Measurements from ENCODE around the gene STK17A. TPM values are rescaled to one million over a fixed set of nuclear protein-coding genes. Genes with fewer than 3 reads are reported as not detected.

STK17A gene
- total and polyA plus RNA-seq, 4 donors = 11.7 to 34.7 (median 22.0) TPM

DNA sequence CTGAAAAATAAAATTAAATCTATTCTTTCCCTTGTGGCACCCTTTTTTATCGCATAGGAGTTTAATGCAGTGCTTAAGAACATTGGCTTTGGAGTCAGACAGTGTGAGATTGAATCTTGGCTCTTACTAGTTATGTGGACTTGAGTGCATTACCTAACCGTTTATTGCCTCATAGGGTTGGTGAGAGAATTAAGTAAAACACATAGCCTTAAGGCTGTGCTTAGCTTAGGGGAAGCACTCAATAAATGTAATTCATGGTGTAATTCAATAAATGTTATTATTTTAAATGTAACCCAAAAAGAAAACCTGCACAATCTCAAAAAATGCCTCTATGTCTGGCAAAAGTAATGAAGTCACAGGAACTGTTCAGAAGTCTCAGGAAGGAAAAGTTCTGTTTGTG, 2.7 kb downstream of the STK17A start:
- Histone ChIP-seq H3K9ac (ENCODE audit: insufficient read depth in 1 of 2, low read length in 2 of 2) (no peak overlapping the region), H3K27ac (ENCODE audit: low read depth in 1 of 2, low read length in 1 of 2) (no peak overlapping the region), H3K36me3 (ENCODE audit: control insufficient read depth in 4 of 4, insufficient read depth in 4 of 4, low read length in 4 of 4) (peaks cover 0 to 5% (median 0%) of the 10 kb centered on the region in 4 donors), H3K4me1 (ENCODE audit: control insufficient read depth in 5 of 5, insufficient read depth in 5 of 5, low read length in 5 of 5) (peaks cover 0 to 9% (median 7%) of the 10 kb centered on the region in 5 donors), H3K27me3 (ENCODE audit: control insufficient read depth in 3 of 3, insufficient read depth in 3 of 3, low read length in 2 of 3) (no peaks in the 10 kb centered on the region), H3K4me3 (no peak overlapping the region), H3K9me3 (ENCODE audit: control insufficient read depth in 4 of 4, insufficient read depth in 3 of 4, low read length in 3 of 4) (no peaks in the 10 kb centered on the region)
- ATAC-seq (ENCODE audit: insufficient read depth, low FRiP score) = no peak
- peak in 2 of 3 donors; percentile 38 to 62 for DNase-seq
- TF ChIP-seq, protein P1, sequence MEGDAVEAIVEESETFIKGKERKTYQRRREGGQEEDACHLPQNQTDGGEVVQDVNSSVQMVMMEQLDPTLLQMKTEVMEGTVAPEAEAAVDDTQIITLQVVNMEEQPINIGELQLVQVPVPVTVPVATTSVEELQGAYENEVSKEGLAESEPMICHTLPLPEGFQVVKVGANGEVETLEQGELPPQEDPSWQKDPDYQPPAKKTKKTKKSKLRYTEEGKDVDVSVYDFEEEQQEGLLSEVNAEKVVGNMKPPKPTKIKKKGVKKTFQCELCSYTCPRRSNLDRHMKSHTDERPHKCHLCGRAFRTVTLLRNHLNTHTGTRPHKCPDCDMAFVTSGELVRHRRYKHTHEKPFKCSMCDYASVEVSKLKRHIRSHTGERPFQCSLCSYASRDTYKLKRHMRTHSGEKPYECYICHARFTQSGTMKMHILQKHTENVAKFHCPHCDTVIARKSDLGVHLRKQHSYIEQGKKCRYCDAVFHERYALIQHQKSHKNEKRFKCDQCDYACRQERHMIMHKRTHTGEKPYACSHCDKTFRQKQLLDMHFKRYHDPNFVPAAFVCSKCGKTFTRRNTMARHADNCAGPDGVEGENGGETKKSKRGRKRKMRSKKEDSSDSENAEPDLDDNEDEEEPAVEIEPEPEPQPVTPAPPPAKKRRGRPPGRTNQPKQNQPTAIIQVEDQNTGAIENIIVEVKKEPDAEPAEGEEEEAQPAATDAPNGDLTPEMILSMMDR (IDR thresholded peaks at IDR 0.05; ENCODE audit: control extremely low read depth, extremely low read depth) = no peak
- WGBS, 2 donors = 29 to 37% methylated on average over 2 of the region's 2 CpGs

DNA sequence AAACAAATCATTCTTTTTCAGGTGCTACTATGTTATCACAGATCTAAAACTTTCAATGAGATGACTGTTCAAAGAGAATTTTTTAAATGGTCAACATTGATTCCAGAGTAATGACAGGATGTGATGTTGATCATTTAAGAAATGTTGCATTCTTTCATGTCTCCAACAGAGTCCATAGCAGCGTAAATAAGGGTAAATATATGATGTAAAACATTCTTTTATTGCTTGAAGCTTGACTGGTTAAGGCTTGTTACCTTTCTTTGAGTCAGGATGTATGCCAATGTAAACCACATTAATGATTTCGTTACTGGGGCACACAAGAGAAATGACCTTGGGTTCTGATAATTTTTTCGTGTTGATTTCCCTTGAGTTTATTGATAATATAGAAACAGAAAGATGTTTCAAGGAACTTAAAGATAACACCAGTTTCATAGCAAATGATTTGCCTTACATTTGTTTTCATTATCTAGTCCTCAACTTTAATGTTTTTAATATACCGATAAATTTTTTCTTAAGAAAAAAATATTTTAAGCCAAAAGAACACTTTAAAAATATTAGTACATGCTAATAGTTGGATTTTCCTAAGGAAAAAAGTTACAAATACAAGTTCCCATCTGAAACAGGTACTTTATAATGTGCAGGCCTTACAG, 3.5 kb downstream of the STK17A start:
- Histone ChIP-seq H3K4me3 (no peak overlapping the region), H3K4me1 (ENCODE audit: control insufficient read depth in 5 of 5, insufficient read depth in 5 of 5, low read length in 5 of 5) (peaks cover 0 to 10% (median 7%) of the 10 kb centered on the region in 5 donors), H3K27ac (ENCODE audit: low read depth in 1 of 2, low read length in 1 of 2) (no peak overlapping the region), H3K36me3 (ENCODE audit: control insufficient read depth in 4 of 4, insufficient read depth in 4 of 4, low read length in 4 of 4) (peaks cover 0 to 5% (median 0%) of the 10 kb centered on the region in 4 donors), H3K27me3 (ENCODE audit: control insufficient read depth in 3 of 3, insufficient read depth in 3 of 3, low read length in 2 of 3) (no peaks in the 10 kb centered on the region), H3K9me3 (ENCODE audit: control insufficient read depth in 4 of 4, insufficient read depth in 3 of 4, low read length in 3 of 4) (no peaks in the 10 kb centered on the region), H3K9ac (ENCODE audit: insufficient read depth in 1 of 2, low read length in 2 of 2) (no peak overlapping the region)
- 57 to 68% methylated on average over 4 of the region's 4 CpGs for WGBS, 2 donors
- DNase-seq (peak in 2 of 3 donors; percentile 15 to 29), ATAC-seq (ENCODE audit: insufficient read depth, low FRiP score) (no peak)
- TF ChIP-seq, protein P1 (IDR thresholded peaks at IDR 0.05; ENCODE audit: control extremely low read depth, extremely low read depth) = no peak

DNA sequence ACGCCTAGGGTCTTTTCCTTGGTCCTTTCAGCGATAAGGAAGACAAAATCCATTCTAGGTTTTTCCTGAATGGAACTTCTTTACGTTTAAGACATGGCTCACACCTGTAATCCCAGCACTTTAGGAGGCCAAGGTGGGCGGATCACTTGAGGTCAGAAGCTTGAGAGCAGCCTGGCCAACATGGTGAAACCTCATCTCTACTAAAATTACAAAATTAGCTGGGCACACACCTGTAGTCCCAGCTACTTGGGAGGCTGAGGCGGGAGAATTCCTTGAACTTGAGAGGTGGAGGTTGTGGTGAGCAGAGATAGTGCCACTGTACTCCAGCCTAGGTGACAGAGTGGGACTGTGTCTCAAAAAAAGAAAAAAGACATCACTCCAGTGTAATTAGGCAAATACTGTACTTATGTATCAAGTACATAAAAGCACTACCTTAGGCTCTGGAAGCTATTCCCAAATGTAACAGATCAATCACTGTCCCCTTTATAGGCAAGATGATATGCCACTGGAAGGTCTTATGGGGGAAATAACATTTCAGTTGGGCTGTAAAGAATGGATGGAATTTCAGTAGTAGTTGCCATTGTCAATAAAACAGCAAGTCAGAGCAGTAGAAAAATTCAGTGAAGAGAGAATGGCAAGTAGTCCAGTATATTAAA, 5.7 kb downstream of the STK17A start:
- Histone ChIP-seq H3K9me3 (ENCODE audit: control insufficient read depth in 4 of 4, insufficient read depth in 3 of 4, low read length in 3 of 4) (no peaks in the 10 kb centered on the region), H3K27ac (ENCODE audit: low read depth in 1 of 2, low read length in 1 of 2) (no peak overlapping the region), H3K27me3 (ENCODE audit: control insufficient read depth in 3 of 3, insufficient read depth in 3 of 3, low read length in 2 of 3) (no peaks in the 10 kb centered on the region), H3K4me3 (no peak overlapping the region), H3K36me3 (ENCODE audit: control insufficient read depth in 4 of 4, insufficient read depth in 4 of 4, low read length in 4 of 4) (no peaks in the 10 kb centered on the region), H3K4me1 (ENCODE audit: control insufficient read depth in 5 of 5, insufficient read depth in 5 of 5, low read length in 5 of 5) (peaks cover 0 to 12% (median 7%) of the 10 kb centered on the region in 5 donors), H3K9ac (ENCODE audit: insufficient read depth in 1 of 2, low read length in 2 of 2) (no peak overlapping the region)
- DNase-seq (no peak), ATAC-seq (ENCODE audit: insufficient read depth, low FRiP score) (no peak)
- WGBS, 2 donors = 92 to 95% methylated on average over 5 of the region's 5 CpGs
- TF ChIP-seq, protein P1 (IDR thresholded peaks at IDR 0.05; ENCODE audit: control extremely low read depth, extremely low read depth) = no peak
